Stimulated activated CD4-positive, alpha-beta T cell treated with anti-CD3 and anti-CD28 coated beads, Interleukin-2, amount 100 ng/mL, for 24 hours (primary cell): ENCODE results near the gene URB2.
"Not testable (repeated sequence)": the region's sequence is repeated elsewhere in the genome, so short reads cannot be mapped to it uniquely, and the experiment has no call there.

Source experiments
- DNase-seq, 2 donors: peaks; one replicate each; pipeline ENCODE4 v3.0.0-alpha.2; 2020

The URB2 gene

DNA sequence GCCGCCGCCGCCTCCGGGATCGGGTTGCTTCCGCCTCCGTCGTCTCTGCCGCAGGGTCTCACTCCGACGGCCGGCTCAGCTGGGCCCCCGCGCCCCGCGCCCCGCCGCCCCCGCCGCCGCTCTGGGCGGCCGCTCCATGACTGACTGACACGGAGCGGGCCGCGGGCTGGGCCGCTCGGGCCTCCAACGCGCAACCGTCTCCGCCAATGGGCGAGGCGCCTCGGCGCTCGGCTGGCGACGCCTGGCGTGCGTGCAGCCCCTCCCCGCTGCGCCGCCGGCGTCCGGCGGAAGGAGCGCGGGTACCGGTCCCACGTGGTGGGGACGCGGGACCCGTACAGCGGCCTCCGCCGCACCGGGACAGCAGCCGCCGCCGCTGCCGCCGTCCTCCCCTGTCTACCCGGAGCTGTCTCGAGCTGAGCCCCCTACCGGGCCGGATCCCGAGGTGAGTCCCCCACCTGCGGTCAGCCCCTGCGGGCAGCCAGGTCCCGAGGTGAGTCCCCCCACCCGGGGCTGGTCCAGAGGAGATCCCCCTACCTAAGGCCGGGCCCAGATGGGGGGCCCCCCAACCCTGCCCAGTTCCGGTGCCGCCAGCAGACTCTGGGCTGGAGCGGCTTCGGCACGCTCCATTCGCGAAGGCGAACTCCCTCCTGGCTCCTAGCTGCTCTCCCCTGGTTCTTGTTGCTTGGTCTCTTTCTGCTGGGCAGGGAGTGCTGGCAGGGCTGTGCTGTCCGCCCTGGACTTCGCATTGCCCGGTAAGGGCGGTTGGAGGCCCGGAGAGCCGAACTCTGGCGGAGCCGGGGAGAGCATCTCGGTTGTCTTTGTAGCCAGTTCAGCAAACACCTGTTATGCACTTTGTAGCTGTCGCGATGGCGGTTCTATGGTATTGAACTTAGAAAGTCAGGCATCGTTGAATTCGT lies at the start of gene URB2, which contains the start of gene TAF5L:
Gene URB2 (plus strand): TSS at position 333 of the 917 bp plus-strand sequence. CDS start 1,387 bp downstream, outside the sequence.
Gene TAF5L (minus strand): TSS at position 208 of the 917 bp plus-strand sequence. CDS start 11,640 bp downstream, outside the sequence.
- peak; percentile 84 to 87 for DNase-seq

- DNase-seq = no peak
Measured at GRCh38 chr1:229578168-229579058, 47.6 kb upstream of the URB2 start.

GRCh38 chr1:229579059-229579673 lies 46.9 kb upstream of the URB2 start:
- DNase-seq = no peak

GRCh38 chr1:229581485-229581884 lies 44.6 kb upstream of the URB2 start:
- no peak for DNase-seq

- DNase-seq = no peak
Measured at GRCh38 chr1:229582011-229582694, 43.9 kb upstream of the URB2 start.

GRCh38 chr1:229582715-229583114 lies 43.3 kb upstream of the URB2 start:
- no peak for DNase-seq

DNA sequence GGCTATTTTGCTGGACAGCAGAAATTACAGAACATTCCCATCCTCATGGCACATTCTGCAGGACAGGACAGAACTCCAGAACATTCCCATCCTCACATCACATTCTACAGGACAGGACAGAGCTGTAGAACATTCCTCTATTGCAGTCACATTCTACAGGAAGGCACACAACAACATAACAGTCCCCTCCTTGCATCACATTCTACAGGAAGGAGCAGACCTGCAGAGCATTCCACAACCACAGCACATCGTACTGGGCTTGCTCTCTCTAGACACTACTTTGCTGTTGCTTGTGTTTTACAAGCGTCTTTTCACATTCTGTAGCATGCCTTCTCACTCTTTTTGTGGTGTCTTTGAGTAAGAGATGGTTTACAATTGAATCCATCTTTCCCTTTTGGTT lies 40.7 kb upstream of the URB2 start:
- DNase-seq = no peak

- no peak for DNase-seq
Measured at GRCh38 chr1:229590119-229590518, 35.9 kb upstream of the URB2 start.

DNA sequence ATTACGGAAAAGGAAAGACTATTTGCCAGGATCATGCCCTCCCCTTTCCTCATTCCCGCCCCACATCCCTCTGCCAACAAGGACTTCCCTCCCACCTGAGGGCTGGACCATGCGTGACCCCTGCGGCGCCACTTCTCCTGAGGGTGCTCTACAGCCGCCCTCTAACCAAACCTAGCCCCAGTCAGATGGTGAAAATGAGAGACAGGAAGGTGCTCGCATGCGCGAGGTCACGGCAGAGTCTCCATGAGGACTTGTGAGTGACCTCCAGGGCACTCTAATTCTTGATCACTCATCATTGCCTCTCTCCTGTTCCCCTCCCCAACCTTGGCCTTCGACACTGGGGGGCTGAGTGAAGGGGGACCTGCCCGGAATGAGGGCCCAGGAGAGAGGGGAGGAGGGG lies 32.2 kb upstream of the URB2 start:
- DNase-seq = no peak

GRCh38 chr1:229594227-229595008 lies 31.6 kb upstream of the URB2 start:
- DNase-seq = no peak

DNA sequence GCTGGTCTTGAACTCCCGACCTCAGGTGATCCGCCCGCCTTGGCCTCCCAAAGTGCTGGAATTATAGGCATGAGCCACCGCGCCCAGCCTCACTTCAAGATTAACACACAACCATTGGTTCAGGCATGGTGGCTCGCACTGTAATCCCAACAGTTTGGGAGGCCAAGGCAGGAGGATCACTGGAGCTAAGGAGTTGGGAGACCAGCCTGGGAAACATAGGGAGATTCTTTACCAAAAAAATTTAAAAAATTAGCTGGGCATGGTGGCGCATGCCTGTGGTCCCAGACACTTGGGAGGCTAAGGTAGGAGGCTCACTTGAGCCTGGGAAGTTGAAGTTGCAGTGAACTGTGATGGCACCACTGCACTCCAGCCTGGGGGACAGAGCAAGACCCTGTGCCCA lies 30.2 kb upstream of the URB2 start:
- DNase-seq = not testable (repeated sequence)

- DNase-seq = no peak
Measured at GRCh38 chr1:229596925-229597699, 28.9 kb upstream of the URB2 start.

DNA sequence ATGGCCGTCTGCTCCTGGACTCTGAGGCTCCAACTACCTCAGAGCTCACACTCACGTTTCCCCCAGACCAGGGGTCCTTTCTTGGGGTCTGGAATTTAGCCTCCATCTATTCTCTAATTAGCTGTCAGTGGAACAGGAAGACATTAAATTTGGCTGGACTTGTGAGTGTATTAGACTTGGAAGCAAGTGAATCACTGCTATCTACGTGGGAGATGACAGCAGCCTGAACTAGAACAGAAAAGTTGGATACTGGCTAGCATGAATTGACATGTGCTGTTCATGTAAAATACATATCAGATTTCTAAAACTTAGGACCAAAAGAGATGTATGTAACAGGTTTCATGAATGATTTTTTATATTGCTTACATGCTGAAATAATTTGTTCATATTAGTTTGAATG lies 28.2 kb upstream of the URB2 start:
- DNase-seq = no peak

DNA sequence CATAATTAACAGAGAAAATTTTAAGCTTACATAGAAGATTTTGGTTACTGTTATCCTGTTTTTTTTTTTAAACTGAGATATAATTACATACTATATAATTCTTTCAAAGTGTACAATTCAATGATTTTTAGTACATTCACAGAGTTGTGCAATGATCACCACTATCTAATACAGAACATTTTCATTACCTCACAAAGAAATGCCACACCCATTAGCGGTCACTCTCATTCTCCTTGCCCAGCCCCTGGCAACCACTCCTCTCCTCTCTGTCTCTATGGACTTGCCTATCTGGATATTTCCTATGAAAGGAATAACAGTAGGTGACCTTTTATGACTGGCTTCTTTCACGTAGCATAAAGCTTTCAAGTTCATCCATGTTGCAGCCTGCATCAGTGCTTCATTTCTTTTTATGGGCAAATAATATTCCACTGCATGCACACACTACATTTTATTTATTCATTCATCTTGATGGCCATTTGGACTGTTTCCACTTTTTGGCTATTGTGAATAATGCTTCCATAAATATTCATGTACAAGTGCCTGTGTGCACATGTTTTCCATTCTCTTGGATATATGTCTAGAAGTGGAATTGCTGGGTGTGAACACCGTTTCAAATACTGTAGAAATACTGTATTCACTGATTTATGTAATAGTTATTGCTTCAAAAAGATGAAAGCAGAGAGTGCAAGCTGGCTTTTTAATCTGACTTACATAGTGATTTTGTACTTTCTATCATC lies 26.7 kb upstream of the URB2 start:
- DNase-seq = no peak

DNA sequence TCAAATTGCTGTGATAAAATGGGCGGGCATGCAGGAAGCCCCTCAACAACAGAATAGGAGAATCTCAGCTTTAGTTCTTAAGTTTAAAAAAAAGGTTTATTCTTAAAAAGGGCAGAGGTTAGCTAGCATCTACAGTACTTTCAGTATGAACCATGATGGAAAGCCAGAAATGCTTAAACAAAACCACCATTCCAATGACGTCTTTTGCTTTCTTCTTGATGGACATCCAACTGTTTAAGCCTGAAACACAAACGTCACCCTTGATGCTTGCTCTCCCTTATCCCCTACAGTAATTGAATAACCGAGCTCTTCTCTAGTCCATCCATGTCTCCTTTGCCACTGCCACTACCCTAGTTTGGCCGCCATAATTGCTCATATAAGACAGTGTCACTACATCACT lies 25.8 kb upstream of the URB2 start:
- no peak for DNase-seq

GRCh38 chr1:229603371-229604005 lies 22.6 kb upstream of the URB2 start:
- DNase-seq = no peak

DNA sequence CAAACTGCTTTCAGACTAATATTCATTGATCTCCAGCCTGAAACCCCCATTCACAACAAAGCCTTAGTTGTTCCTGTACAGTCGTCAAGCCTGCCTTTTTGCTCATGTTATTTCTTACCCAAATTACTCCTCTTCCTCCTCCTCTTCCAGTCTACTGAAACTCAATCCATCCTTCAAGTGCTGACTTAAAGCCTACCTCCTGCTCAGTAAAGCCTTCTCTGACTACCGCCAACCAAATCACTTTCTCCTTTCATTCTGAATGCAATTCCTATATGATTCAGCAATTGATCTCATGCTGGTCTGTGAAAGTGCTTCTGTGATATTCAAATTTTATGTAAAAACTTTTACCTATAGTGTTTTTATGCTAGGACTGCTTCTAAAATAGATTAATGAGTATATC lies 18.7 kb upstream of the URB2 start:
- no peak for DNase-seq

GRCh38 chr1:229608590-229608989 lies 17.5 kb upstream of the URB2 start:
- no peak for DNase-seq

DNA sequence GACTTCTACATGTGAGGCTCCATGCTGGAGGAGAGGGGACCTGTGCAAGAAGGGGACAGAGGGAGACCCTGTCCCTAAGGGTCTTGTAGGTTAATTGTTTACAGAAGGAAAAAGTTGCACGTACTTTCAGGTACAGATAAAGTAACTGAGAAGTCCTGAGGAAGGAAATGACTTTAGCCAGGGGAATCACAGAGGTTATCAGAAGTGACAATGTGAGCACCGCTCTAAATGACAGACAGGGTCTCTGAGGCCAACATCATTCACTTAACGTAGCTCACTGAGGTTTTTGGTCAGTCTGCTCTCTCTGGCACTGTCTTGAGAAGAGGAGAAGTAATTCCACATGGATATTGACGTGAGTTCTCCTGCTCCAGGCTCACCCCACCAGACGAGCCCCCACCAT lies 12.1 kb upstream of the URB2 start:
- no peak for DNase-seq

DNA sequence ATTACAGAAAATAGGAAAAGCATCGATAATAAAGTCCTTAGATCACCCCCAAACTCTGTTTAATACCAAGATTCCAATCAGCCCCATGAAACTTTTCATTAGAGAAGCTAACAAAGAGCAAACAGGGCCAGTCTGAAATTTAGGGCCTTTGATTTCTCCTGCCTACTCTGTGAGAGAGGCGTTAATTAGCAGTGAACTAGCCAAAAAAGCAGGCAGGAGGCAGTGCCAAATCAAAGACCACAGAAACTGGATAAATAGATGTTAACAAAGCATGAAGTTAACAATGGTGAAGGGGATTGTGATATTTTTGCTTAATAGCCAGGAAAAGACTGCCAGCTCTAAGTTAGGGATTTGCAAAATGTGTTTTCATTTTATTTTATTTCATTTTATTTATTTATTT lies 11.3 kb upstream of the URB2 start:
- no peak for DNase-seq
